BJ (cell line): ENCODE measurements around the gene HEMK1. TPM values are rescaled to one million over a fixed set of nuclear protein-coding genes. Genes with fewer than 3 reads are reported as not detected.

ENCODE experiments used
- CTCF ChIA-PET: fragments of 350-600 bp; formaldehyde crosslinking; extraction: SDS; loops from one replicate; lab custom pipeline; 2021; ENCODE audit warnings: antibody characterized with exemption, inconsistent platforms; lab: Yijun Ruan, JAX
- POLR2A ChIA-PET: fragments of 300-600 bp; sonication (Branson Sonifier 250); formaldehyde crosslinking; extraction: SDS; loops from one replicate; lab custom pipeline; 2021; ENCODE audit warnings: antibody characterized with exemption; lab: Charles Lee
- DNase-seq: peaks from one replicate; pipeline ENCODE4 v3.0.0-alpha.2; 2011; ENCODE audit warnings: low read depth
- H3K27me3 ChIP-seq: 2 replicates; pipeline ENCODE4 v1.6.0; 2011; ENCODE audit warnings: low read length; ENCODE audit not compliant: control insufficient read depth, insufficient read depth
- H3K36me3 ChIP-seq: 2 replicates; pipeline ENCODE4 v1.5.1; 2011; ENCODE audit warnings: low read length; ENCODE audit not compliant: control insufficient read depth, insufficient read depth
- H3K4me3 ChIP-seq: 2 replicates; pipeline ENCODE4 v1.5.1; 2011; ENCODE audit warnings: low read depth, mild to moderate bottlenecking, control low read depth, low read length
- CTCF ChIP-seq: IDR thresholded peaks from 2 replicates; pipeline ENCODE4 v1.5.1; 2011; ENCODE audit warnings: low read depth, mild to moderate bottlenecking, control low read depth, inconsistent platforms, low read length, moderate library complexity; ENCODE audit not compliant: insufficient read depth
- polyA plus RNA-seq: library from polyadenylated mRNA; depleted of rRNA; stranded (reverse); fragments of >200 nt; gene quantifications from 2 replicates; pipeline ENCODE4 v1.2.3, GENCODE V29; 2011

Gene HEMK1
- polyA plus RNA-seq, 1 experiment: 21.3 TPM

- ChIA-PET POLR2A (interaction anchor here (0.5 to 1.7 kb wide), 6 partner anchors 9 to 784 kb away, joined by 3 to 11 read pairs (median 8); partner anchors contain the start of genes HEMK1 and MANF), CTCF (interaction anchor here (0.7 to 8.4 kb wide), 10 partner anchors 8 to 771 kb away, joined by 3 to 64 read pairs (median 4); partner anchors contain the start of genes C3orf18, CISH, HEMK1 and MAPKAPK3)
- Histone ChIP-seq H3K36me3 (no peaks in the 10 kb centered on the region), H3K27me3 (no peaks in the 10 kb centered on the region), H3K4me3 (no peak overlapping the region)
- no peak for TF ChIP-seq CTCF
- peak; percentile 92 for DNase-seq
Measured at GRCh38 chr3:50600841-50601591, 31.7 kb downstream of the HEMK1 start.

GRCh38 chr3:50602595-50603191, 33.4 kb downstream of the HEMK1 start:
- DNase-seq: no peak
- POLR2A ChIA-PET: interaction anchor here (0.6 to 1.7 kb wide), 4 partner anchors 9 to 898 kb away, joined by 3 to 23 read pairs (median 8); partner anchors contain the start of genes CISH, DCAF1 and MANF

GRCh38 chr3:50603261-50604109, 34.2 kb downstream of the HEMK1 start:
- CTCF ChIA-PET: interaction anchor here (2.9 to 15.0 kb wide), 3 partner anchors 12 to 32 kb away, joined by 37 to 479 read pairs (median 64); partner anchors contain the start of genes C3orf18, HEMK1 and MAPKAPK3
- POLR2A ChIA-PET: no interaction called here
- TF ChIP-seq CTCF: no peak

More at GRCh38 chr3:50602595-50603191, 33.4 kb downstream of the HEMK1 start:
- Histone ChIP-seq H3K4me3 (no peak overlapping the region), H3K36me3 (peaks cover 5% of the 10 kb centered on the region), H3K27me3 (no peaks in the 10 kb centered on the region)
- CTCF ChIA-PET: interaction anchor here (2.4 to 8.4 kb wide), 3 partner anchors 9 to 31 kb away, joined by 21 to 64 read pairs (median 37); partner anchors contain the start of genes CISH, HEMK1 and MAPKAPK3
- TF ChIP-seq CTCF: no peak

GRCh38 chr3:50604110-50604621, 34.8 kb downstream of the HEMK1 start:
- Histone ChIP-seq H3K36me3 (peaks cover 9% of the 10 kb centered on the region), H3K27me3 (no peaks in the 10 kb centered on the region), H3K4me3 (no peak overlapping the region)
- TF ChIP-seq CTCF: no peak
- no peak for DNase-seq
- ChIA-PET CTCF (interaction anchor here (0.6 to 15.0 kb wide), 4 partner anchors 11 to 785 kb away, joined by 3 to 479 read pairs (median 34); partner anchors contain the start of genes C3orf18, HEMK1 and MAPKAPK3), POLR2A (no interaction called here)

More at GRCh38 chr3:50603261-50604109, 34.2 kb downstream of the HEMK1 start:
- Histone ChIP-seq H3K27me3 (no peaks in the 10 kb centered on the region), H3K36me3 (peaks cover 9% of the 10 kb centered on the region), H3K4me3 (no peak overlapping the region)
- no peak for DNase-seq
